Right lobe of liver (tissue), 6 donors: Measurements from ENCODE around the gene RAB36. TPM values are rescaled to one million over a fixed set of nuclear protein-coding genes. Genes with fewer than 3 reads are reported as not detected.

Source experiments
- ATAC-seq, 4 donors: fragments of 200-7000 bp; cut with Tn5 transposase; one replicate each; pipeline ENCODE4 v1.9.1; 2020; ENCODE audit warnings: mild to moderate bottlenecking in 4 of 4, moderate library complexity in 4 of 4
- DNase-seq, 3 donors: peaks; one replicate each; pipeline ENCODE4 v3.0.0-alpha.2; 2020
- H3K27ac ChIP-seq, 3 donors: fragments of 200-600 bp; one replicate each; pipeline ENCODE4 v1.8.0; 2022
- H3K27me3 ChIP-seq, 2 donors: fragments of 200-600 bp; one replicate each; pipeline ENCODE4 v1.8.0; 2022
- H3K36me3 ChIP-seq, 4 donors: fragments of 200-600 bp; sonication (generic) in 1 of 4; one replicate each; pipeline versions ENCODE4 v1.5.1 to v1.8.0; 2017 to 2022; ENCODE audit warnings: control low read depth in 1 of 4
- H3K4me1 ChIP-seq, 4 donors: fragments of 200-600 bp; sonication (generic) in 1 of 4; one replicate each; pipeline versions ENCODE4 v1.5.1 to v1.8.0; 2017 to 2022; ENCODE audit warnings: control low read depth in 1 of 4
- H3K4me3 ChIP-seq, 3 donors: fragments of 200-600 bp; one replicate each; pipeline ENCODE4 v1.8.0; 2022
- H3K9me3 ChIP-seq, 4 donors: fragments of 200-600 bp; sonication (generic) in 1 of 4; one replicate each; pipeline versions ENCODE4 v1.5.1 to v1.8.0; 2017 to 2022; ENCODE audit warnings: control low read depth in 1 of 4
- POLR2A ChIP-seq: fragments of 450-650 bp; IDR thresholded peaks from one replicate; pipeline ENCODE4 v1.6.1; 2017; ENCODE audit warnings: antibody characterized with exemption, mild to moderate bottlenecking
- WGBS: methylation state at CpG from one replicate; pipeline ENCODE4 v1.1.6; 2018; ENCODE audit warnings: low coverage, low lambda C conversion rate; ENCODE audit not compliant: insufficient coverage; ENCODE audit errors: missing lambda C conversion rate; 5-methylcytosine and 5-hydroxymethylcytosine counted together
- intact Hi-C, 2 donors: fragments of 100-400 bp; cut with DNase I; formaldehyde crosslinking; loops; one replicate each; pipeline versions ENCODE4 v1.11.2 to v1.14.1; 2022
- total RNA-seq, 6 experiments: library from RNA; depleted of rRNA in 2 of 6; stranded (reverse); fragments of >200 nt in 2 of 6; fragmentation: NEBNext Ultra II Directional in 3 of 6; extraction: Animal tissue kit (Norgen Biotek cat#: 25700) in 3 of 6; gene quantifications; one replicate each; pipeline versions ENCODE4 v1.1.0 to v1.2.4, GENCODE V29; 2016 to 2023
- TF ChIP-seq, protein P1 (sequence below), 4 donors: fragments of 200-600 bp in 3 of 4; fragments of 450-650 bp in 1 of 4; IDR thresholded peaks; one replicate each; pipeline versions ENCODE4 v1.5.1 to v1.8.0; 2016 to 2022; ENCODE audit warnings: antibody characterized with exemption in 4 of 4, mild to moderate bottlenecking in 2 of 4
- donor health status: DM: no; HTN: yes; CAD: no.
- donor health status: DM: no; HTN: no; CAD: no.
- donor health status: DM: no; HTN: no; CAD: no.
- donor health status: DM: no; HTN: yes; CAD: no.
- donor health status: DM: no; HTN: yes; CAD: no.

The RAB36 gene
- total RNA-seq, 6 experiments from 2014 or later = 0.07 to 0.65 (median 0.19) TPM

DNA sequence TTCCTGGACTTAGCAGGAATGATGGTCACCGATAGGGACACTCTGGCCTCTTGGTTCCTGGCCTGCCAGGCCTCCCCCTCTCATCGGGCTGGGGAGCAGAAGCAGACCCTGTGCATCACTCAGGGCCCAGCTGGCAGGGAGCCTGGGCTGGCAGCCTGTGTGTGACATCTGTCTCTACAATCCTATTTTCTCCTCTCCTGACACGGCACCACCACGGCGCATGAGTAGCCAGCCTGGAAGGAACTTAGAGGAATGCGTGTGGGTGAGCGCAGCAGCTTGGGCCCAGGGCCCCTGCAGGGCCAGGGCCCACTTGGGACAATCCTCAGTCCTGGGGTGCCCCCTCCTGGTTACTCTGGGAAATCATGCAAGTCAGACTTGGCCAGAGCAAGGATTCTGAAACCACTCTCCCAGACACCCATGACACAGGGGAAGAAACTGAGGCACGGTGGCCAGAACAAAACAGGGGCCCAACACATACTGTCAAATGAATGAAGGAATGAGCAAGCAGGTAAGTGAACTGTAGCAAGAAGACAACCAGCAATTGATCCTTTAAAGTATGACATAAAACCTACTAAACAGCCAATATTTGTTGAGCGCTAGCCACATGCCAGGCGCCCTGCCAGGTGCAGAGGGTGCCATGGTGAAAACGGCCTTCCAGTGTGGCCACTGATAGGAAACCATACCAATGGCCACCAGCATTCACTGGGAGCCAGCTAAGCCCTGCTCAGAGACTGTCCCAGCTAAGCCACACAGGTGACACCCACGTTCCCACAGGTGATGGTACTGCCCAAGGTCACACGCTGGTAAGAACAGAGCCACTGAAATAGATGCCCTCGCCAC lies 16.8 kb upstream of the RAB36 start:
- no peak overlapping the region for H3K27ac ChIP-seq
- WGBS = 5% methylated on average over 5 of the region's 14 CpGs
- no peaks in the 10 kb centered on the region for H3K27me3 ChIP-seq
- intact Hi-C loops = loop anchor here (5.0 kb wide), 2 partner anchors 166 to 171 kb away; no protein-coding TSS in a partner anchor
- peak; percentile 63 to 70 (median 68) for DNase-seq
- H3K9me3 ChIP-seq = no peaks in the 10 kb centered on the region
- TF ChIP-seq, protein P1, sequence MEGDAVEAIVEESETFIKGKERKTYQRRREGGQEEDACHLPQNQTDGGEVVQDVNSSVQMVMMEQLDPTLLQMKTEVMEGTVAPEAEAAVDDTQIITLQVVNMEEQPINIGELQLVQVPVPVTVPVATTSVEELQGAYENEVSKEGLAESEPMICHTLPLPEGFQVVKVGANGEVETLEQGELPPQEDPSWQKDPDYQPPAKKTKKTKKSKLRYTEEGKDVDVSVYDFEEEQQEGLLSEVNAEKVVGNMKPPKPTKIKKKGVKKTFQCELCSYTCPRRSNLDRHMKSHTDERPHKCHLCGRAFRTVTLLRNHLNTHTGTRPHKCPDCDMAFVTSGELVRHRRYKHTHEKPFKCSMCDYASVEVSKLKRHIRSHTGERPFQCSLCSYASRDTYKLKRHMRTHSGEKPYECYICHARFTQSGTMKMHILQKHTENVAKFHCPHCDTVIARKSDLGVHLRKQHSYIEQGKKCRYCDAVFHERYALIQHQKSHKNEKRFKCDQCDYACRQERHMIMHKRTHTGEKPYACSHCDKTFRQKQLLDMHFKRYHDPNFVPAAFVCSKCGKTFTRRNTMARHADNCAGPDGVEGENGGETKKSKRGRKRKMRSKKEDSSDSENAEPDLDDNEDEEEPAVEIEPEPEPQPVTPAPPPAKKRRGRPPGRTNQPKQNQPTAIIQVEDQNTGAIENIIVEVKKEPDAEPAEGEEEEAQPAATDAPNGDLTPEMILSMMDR (IDR thresholded peaks at IDR 0.05) = peak; percentile 72 to 89 (median 79)
- TF ChIP-seq POLR2A = no peak
- H3K4me3 ChIP-seq = no peak overlapping the region
- peaks cover 0 to 7% (median 0%) of the 10 kb centered on the region in 4 donors for H3K4me1 ChIP-seq
- ATAC-seq = peak; percentile 81 to 95 (median 88)
- no peaks in the 10 kb centered on the region for H3K36me3 ChIP-seq

DNA sequence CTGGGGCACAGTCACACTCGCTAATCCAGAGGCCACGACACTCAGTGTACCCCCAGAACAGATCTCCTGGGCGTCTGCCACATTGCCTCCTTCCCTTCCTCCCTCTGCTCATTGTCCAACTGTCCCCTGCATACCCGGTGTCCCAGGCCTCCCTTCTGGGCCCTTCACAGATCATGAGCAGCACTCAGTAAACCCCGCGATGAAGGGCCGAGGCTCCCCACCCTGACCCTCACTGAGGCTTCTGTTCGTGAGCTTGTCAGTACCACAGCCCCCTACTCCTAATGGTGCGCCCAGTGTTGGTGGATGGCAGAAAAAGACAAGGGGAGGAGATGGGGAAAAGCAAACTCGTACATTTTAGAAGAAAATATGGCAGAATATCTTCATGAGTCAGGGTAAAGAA lies 16.1 kb upstream of the RAB36 start:
- WGBS = 82% methylated on average over 6 of the region's 10 CpGs

DNA sequence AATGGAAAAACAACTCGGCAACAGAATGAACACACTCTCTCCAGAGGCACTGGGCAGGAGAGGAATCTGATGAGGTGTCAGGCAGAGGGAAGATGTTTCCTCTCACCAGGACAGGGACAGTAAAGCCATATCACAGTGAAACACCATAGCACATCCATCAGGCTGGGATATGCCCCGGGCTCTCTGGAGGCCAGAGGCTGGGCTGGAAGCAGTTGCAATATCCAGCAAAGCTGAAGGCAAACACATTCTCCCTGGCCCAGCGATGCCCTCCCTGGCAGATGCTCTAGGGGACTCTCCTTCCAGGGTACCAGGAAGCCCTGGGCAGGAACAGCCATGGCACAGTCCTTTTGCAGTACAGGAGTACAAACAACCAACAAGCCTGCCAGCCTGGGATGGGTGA lies 14.6 kb upstream of the RAB36 start:
- Histone ChIP-seq H3K9me3 (no peaks in the 10 kb centered on the region), H3K4me3 (no peak overlapping the region), H3K4me1 (peaks cover 0 to 7% (median 0%) of the 10 kb centered on the region in 4 donors), H3K36me3 (no peaks in the 10 kb centered on the region), H3K27me3 (no peaks in the 10 kb centered on the region), H3K27ac (no peak overlapping the region)
- intact Hi-C loops = no loop called here
- ATAC-seq (no peak), DNase-seq (peak in 2 of 3 donors; percentile 15 to 35)
- TF ChIP-seq, protein P1 (IDR thresholded peaks at IDR 0.05) = no peak
- TF ChIP-seq POLR2A = no peak
- 38% methylated on average over 2 of the region's 3 CpGs for WGBS

More for the DNA sequence above, 16.1 kb upstream of the RAB36 start:
- no peak for TF ChIP-seq POLR2A
- TF ChIP-seq, protein P1 (IDR thresholded peaks at IDR 0.05) = no peak
- no peaks in the 10 kb centered on the region for H3K27me3 ChIP-seq
- peaks cover 0 to 7% (median 0%) of the 10 kb centered on the region in 4 donors for H3K4me1 ChIP-seq
- peak in 2 of 3 donors; percentile 14 to 37 for DNase-seq
- no peaks in the 10 kb centered on the region for H3K36me3 ChIP-seq
- intact Hi-C loops = loop anchor here (5.0 kb wide), 2 partner anchors 167 to 172 kb away; no protein-coding TSS in a partner anchor
- no peak overlapping the region for H3K4me3 ChIP-seq
- H3K27ac ChIP-seq = no peak overlapping the region
- no peak for ATAC-seq
- H3K9me3 ChIP-seq = no peaks in the 10 kb centered on the region

DNA sequence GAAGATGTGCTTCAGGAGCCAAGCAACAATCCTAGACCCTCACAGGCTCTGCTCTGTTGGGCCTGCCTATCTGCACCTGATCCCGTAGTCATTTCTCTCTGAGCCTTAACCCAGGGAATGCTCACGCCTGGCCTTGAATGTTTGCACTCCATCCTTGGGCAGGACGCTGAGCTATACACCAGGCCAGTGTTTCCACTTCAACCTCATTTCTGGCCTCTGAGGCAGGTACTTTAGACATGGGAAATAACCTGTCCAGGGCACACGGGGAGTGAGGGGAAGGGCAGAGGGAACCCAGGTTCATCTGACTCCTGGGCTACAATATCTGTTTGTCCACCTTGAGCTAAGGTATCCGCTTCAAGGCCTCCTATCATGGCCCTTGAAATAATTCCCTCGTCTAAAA lies 13.3 kb upstream of the RAB36 start:
- H3K4me1 ChIP-seq = peaks cover 0 to 7% (median 0%) of the 10 kb centered on the region in 4 donors
- intact Hi-C loops = no loop called here
- no peaks in the 10 kb centered on the region for H3K36me3 ChIP-seq
- no peaks in the 10 kb centered on the region for H3K9me3 ChIP-seq
- no peak for TF ChIP-seq POLR2A
- TF ChIP-seq, protein P1 (IDR thresholded peaks at IDR 0.05) = no peak
- no peak overlapping the region for H3K4me3 ChIP-seq
- no peak overlapping the region for H3K27ac ChIP-seq
- ATAC-seq (no peak), DNase-seq (no peak)
- WGBS = 43% methylated on average over 2 of the region's 6 CpGs
- no peaks in the 10 kb centered on the region for H3K27me3 ChIP-seq
